Amniotic stem cell (primary cell): ENCODE data around the gene RIMBP3B.
"Not testable (repeated sequence)": the region's sequence is repeated elsewhere in the genome, so short reads cannot be mapped to it uniquely, and the experiment has no call there.

Experiments used
- DNase-seq: peaks from one replicate; lab custom pipeline; 2025; lab: John Stamatoyannopoulos, UW

Gene RIMBP3B

GRCh38 chr22:21417853-21418252, 34.3 kb downstream of the RIMBP3B start:
- DNase-seq, result not testable (repeated sequence)

GRCh38 chr22:21418974-21419638, 35.6 kb downstream of the RIMBP3B start:
- DNase-seq, result not testable (repeated sequence)

DNA sequence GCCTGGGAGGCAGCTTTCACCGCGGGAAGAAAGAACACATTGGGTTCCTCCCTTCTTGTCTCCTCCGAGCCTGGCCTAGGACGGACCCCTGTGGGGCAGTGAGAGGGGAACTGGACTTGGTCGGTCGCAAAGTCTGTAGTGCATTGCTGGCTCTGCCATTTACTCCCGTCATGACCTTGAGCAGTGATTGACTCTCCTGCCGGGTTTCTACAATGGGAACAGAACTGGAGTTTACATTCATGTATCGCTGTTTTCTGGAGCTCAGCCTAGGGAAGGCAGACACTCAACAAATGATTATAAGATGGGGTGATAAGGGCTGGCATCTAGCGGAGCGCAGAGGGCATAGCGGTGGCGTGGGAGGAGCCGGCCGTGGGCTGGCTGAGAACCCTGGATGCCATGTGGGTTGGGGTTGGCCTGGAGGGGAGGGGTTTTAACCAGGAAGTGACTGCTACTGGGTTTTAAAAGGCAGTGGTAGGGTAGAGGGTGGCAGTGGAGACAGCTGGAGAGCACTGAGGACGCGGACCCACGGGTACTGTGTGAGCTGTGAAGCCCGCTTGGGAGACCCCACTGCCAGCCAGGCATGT, 36.7 kb downstream of the RIMBP3B start:
- DNase-seq, result not testable (repeated sequence)

- not testable (repeated sequence) for DNase-seq
Measured at GRCh38 chr22:21424084-21424709, 40.6 kb downstream of the RIMBP3B start.

GRCh38 chr22:21434378-21435233, 51.1 kb downstream of the RIMBP3B start:
- DNase-seq, result not testable (repeated sequence)

DNA sequence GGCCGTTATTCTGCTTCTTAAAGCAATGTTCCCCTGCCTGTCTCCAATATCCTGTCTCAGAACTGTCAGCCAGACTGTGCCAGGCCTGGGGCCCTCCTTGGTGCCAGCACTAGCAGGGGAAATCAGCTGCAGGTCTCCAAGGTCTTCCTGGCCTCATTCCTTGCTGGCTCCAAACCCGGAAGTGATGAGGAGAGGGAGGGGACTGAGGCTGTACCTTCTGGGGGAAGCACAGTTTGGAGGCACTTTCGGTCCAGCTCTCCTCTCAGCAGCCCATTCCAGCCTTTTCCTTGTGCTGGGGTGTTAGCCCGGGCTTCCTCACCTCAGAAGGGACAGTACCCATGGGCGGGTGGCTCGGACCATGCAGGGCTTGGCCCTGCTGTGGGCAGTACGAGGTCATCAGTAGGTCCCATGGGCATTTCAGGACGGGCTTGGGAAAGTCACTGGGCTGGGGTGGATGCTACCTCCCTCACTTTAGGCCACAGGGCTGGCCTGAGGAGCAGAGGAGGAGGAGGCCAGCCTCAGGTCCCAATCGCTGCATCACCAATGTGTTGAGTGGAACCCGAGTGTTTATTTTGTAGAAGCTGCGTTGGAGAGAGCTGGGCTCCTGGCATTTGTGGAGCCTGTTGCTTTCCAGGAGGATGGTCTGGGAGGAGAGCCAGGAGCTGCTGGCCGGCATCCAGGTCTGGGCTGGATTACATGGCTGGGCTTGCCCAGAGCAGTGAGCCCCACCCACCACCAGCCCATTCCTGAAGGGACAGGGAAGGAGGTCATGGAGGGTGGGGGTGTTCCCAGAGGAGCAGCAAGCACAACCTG, 52.7 kb downstream of the RIMBP3B start:
- not testable (repeated sequence) for DNase-seq

- DNase-seq, result not testable (repeated sequence)
Measured at GRCh38 chr22:21438013-21438412, 54.5 kb downstream of the RIMBP3B start.
